DMS 273 treated with DMSO at 0.1 percent for 48 hours (cell line): ENCODE results near the gene KCNQ1OT1.

Experiments used
- DNase-seq: peaks from one replicate; lab custom pipeline; 2025; lab: John Stamatoyannopoulos, UW

Gene KCNQ1OT1

GRCh38 chr11:2666828-2667570 lies 32.8 kb downstream of the KCNQ1OT1 start:
- DNase-seq, result no peak

- DNase-seq, result no peak
Observed at GRCh38 chr11:2666401-2666741, 33.4 kb downstream of the KCNQ1OT1 start.

GRCh38 chr11:2665526-2666400 lies 34.0 kb downstream of the KCNQ1OT1 start:
- no peak for DNase-seq

GRCh38 chr11:2664791-2665525 lies 34.8 kb downstream of the KCNQ1OT1 start:
- DNase-seq, result no peak

GRCh38 chr11:2664376-2664775 lies 35.4 kb downstream of the KCNQ1OT1 start:
- DNase-seq, result no peak

- DNase-seq, result no peak
Observed at GRCh38 chr11:2663915-2664314, 35.9 kb downstream of the KCNQ1OT1 start.

- DNase-seq, result no peak
Observed at GRCh38 chr11:2663506-2663905, 36.3 kb downstream of the KCNQ1OT1 start.

GRCh38 chr11:2662430-2663299 lies 37.1 kb downstream of the KCNQ1OT1 start:
- no peak for DNase-seq

GRCh38 chr11:2662024-2662312 lies 37.8 kb downstream of the KCNQ1OT1 start:
- DNase-seq, result no peak

- no peak for DNase-seq
Observed at GRCh38 chr11:2661173-2662023, 38.4 kb downstream of the KCNQ1OT1 start.

- no peak for DNase-seq
Observed at GRCh38 chr11:2660357-2660939, 39.3 kb downstream of the KCNQ1OT1 start.

- no peak for DNase-seq
Observed at GRCh38 chr11:2657697-2658284, 42.0 kb downstream of the KCNQ1OT1 start.

GRCh38 chr11:2656859-2657258 lies 42.9 kb downstream of the KCNQ1OT1 start:
- no peak for DNase-seq

GRCh38 chr11:2655834-2656622 lies 43.8 kb downstream of the KCNQ1OT1 start:
- DNase-seq, result no peak

GRCh38 chr11:2655016-2655719 lies 44.6 kb downstream of the KCNQ1OT1 start:
- no peak for DNase-seq

GRCh38 chr11:2653930-2654739 lies 45.7 kb downstream of the KCNQ1OT1 start:
- peak; percentile 15 for DNase-seq

- no peak for DNase-seq
Observed at GRCh38 chr11:2653198-2653551, 46.6 kb downstream of the KCNQ1OT1 start.
